GM18870 (cell line): ENCODE results near the gene SETX.
"Not testable (repeated sequence)": the region's sequence is repeated elsewhere in the genome, so short reads cannot be mapped to it uniquely, and the experiment has no call there.

Experiments
- ATAC-seq: cut with Tn5 transposase; IDR thresholded peaks from one replicate; pipeline ENCODE4 v1.9.1; 2021; ENCODE audit warnings: moderate library complexity; ENCODE audit not compliant: unreplicated experiment

The SETX gene

GRCh38 chr9:132287256-132287760 is 67.5 kb downstream of the SETX start:
- ATAC-seq: no peak

DNA sequence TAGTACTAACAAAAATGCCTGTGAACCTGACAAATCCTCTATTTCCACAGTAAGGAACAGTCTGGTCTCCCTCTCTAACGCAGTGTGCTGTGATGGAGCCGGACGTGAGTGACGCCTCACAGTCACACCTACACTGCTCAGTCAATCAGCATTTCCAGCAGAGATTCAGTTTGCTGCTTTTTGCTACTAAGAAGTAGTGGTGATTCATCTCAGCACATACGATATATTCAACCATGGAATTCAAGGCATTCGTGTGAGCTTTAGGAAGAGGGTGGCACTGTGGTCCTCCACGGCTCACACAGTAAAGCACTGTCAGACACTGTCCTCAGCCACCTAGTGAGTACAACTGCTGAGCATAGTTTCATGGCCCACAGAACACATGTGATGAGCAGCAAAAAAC is 70.9 kb downstream of the SETX start:
- ATAC-seq: no peak

DNA sequence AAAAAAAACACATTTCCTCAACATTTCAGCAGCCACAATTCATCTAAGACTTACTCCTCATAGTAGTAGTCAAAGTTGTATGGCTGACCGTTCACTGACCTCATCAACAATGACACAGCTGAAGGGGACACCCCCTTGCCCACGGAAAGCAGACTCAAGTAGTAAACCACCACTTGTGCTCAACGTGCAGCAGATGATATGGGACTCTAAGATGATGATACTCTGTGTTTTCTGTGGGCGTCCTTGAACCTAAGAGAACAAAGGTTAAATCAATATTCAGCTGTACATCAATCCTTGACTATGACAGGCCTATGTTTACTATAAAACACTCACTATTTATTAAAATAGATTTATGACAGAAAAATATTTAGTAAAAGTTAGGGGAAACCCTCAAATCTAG is 71.6 kb downstream of the SETX start:
- ATAC-seq: no peak

- ATAC-seq: no peak
Measured at GRCh38 chr9:132274861-132275260, 79.9 kb downstream of the SETX start.

DNA sequence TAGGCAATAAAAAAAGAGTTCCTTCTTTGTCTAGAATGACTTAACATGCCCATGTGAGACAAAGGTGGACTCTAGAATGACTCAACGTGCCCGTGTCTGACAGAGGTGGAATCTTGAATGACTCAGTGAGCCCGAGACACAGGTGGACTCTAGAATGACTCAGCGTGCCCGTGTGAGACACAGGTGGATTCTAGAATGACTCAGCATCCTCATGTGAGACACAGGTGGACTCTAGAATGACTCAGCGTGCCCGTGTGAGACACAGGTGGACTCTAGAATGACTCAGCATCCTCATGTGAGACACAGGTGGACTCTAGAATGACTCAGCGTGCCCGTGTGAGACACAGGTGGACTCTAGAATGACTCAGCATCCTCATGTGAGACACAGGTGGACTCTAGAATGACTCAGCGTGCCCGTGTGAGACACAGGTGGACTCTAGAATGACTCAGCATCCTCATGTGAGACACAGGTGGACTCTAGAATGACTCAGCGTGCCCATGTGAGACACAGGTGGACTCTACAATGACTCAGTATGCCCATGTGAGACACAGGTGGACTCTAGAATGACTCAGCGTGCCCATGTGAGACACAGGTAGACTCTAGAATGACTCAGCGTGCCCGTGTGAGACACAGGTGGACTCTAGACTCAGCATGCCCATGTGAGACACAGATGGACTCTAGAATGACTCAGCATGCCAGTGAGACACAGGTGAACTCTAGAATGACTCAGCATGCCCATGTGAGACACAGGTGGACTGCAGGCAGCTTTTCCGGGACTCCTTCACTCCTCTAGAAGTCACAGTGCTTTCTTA is 84.9 kb downstream of the SETX start:
- ATAC-seq: not testable (repeated sequence)

GRCh38 chr9:132268725-132269352 is 85.9 kb downstream of the SETX start:
- ATAC-seq: no peak

- no peak for ATAC-seq
Measured at GRCh38 chr9:132267660-132268059, 87.1 kb downstream of the SETX start.

GRCh38 chr9:132266017-132266416 is 88.8 kb downstream of the SETX start:
- no peak for ATAC-seq

DNA sequence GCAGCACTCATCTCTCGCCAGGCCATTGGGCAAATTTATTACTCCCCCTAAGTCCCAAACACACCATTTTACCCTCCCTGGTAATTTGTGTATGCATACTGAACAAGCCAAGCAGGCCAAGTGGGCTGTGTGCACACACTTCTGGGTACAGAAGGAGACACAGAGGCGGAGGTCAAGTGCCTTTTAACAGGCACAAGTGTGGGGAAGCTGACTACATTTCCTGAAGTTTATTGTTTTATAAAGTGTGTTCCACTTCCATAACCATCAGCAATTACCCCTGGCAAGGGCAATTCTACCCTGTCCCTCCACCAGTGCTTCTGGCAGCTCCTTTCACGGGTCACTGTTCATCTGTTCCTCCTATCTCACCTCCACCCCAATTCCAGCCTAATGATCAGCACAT is 93.9 kb downstream of the SETX start:
- ATAC-seq: no peak

DNA sequence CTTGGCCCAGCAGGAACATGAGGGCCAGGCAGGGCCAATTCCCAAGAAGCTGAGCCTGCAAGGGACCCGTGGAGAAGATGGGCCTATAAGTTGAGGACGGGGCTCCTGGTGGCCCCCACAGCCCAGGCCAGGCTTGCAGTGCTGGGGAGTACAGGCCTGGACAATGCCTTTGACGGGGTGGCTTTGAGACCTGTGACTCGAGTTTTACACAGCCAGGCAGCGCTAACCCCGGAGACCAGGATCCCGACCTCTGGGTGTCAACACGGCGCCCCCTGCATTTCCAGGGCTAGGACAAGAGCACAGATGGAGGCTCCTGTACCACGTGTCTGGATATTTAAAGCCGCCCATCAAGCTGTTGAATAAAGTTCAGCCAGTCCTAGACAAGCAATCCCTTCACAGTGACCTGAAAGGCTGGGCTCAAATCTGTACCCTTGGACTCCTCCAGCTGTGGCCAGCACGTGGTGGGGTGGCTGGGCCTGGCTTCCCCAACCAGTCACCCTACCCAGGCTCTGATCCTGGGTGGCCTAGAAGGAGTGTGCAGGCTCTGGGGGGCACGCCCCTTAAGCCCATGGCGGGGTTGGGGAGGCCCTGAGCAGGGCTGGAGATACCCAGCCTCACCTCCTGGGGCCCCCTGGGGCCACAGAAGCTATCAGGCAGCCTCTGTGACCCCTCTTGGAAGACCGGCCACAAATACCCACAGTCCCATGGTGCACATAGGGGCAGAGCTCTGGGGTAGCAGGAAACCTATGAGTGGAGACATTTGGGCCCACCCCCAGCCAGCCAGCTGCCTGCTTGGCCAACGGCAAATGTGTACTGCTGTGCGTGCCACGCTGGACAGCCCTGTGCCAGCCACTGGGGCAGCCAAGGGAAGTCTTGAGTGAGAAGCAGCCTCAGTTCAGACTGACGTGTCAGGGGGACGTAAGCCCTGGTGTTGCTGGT is 104.2 kb downstream of the SETX start:
- ATAC-seq: no peak

- no peak for ATAC-seq
Measured at GRCh38 chr9:132249690-132250089, 105.1 kb downstream of the SETX start.

DNA sequence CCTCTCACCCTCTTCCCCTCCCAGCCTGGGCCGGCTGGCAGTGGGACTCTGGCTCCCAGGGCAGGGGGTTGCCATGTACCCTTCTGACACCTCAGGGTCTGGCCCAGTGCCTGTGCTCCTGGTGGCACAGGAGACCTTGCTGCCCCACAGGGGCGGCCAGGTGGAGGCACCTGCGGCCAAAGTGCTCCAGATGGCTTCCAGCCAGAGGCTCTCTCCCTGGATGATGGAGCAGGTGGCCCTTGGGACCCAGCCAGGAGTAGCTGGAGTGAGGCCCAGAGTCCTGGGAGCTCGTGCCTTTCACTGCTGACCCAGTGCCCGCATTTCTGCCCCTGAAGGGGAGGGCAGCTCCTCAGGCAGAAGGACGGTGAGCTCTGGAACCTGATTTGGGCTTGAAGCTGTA is 105.7 kb downstream of the SETX start:
- ATAC-seq: no peak

GRCh38 chr9:132247942-132248341 is 106.8 kb downstream of the SETX start:
- no peak for ATAC-seq

- ATAC-seq: no peak
Measured at GRCh38 chr9:132245465-132245864, 109.3 kb downstream of the SETX start.

GRCh38 chr9:132244582-132245455 is 110.0 kb downstream of the SETX start:
- no peak for ATAC-seq

DNA sequence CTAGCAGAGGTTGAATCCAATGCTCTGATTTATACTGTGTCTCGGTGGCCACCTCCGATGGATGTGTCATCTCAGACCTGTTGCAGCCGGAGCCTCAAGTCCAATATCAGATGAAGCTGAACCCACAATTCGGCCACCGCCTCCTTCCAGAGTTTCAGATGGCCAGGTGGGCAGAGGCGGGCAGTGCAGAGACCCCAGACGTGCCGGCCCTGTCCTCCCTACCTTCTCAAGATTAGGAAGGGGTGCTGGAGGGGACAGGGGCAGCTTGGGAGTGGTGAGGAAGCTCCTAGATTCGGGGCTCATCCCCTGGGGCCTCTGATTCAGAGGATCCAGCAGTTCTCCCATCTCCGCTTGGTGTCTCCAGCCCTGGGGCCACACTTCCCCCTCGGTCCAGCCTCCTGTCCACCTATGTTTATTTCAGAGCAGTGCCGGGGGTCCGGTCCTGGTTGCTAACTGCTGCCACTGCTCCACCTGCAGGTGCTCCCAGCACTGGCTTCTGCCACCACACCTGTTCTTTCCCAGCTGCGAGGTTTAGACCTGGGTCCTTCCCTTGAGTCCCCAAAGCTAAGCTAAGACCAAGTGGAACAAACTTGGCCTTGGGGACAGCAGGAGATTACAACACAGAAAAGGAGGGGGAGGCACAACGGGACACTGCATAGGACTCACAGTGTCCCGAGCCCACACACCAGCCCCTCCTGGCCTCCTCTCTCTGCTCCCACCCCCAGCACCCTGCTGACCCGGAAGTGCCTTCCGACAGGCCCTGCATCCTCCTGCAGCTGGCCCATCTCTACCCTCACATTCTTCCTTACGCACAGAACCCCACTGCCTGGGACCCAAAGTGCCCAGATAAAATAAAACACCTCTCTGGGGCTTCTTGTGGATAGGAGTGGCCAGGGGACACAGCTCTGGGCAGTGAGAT is 111.4 kb downstream of the SETX start:
- no peak for ATAC-seq

GRCh38 chr9:132242621-132243155 is 112.1 kb downstream of the SETX start:
- ATAC-seq: no peak

GRCh38 chr9:132241840-132242620 is 112.8 kb downstream of the SETX start:
- ATAC-seq: no peak
